Astrocyte of the cerebellum (primary cell): ENCODE data around the gene RNASE7.
A peak's percentile ranks its signal among the peaks of the same experiment; 100 is the strongest.

Source experiments
- DNase-seq: peaks from one replicate; pipeline ENCODE4 v3.0.0-alpha.2; 2011; ENCODE audit warnings: low read depth
- H3K4me3 ChIP-seq: 2 replicates; pipeline ENCODE4 v1.5.1; 2011; ENCODE audit warnings: mild to moderate bottlenecking, low read depth, low read length, moderate library complexity
- CTCF ChIP-seq: IDR thresholded peaks from 2 replicates; pipeline ENCODE4 v1.5.1; 2012; ENCODE audit warnings: low read length, low read depth, moderate library complexity, mild to moderate bottlenecking; ENCODE audit errors: missing control alignments
- in situ Hi-C: cut with HindIII; loops from 2 replicates; pipeline ENCODE4 v1.10.0; 2017; ENCODE audit warnings: low sequenced_read_pairs

Gene RNASE7

GRCh38 chr14:21089877-21090193 is 47.7 kb downstream of the RNASE7 start:
- no peak overlapping the region for H3K4me3 ChIP-seq
- no peak for DNase-seq
- in situ Hi-C loops, result no loop called here
- no peak for TF ChIP-seq CTCF

- no peak for DNase-seq
- in situ Hi-C loops, result no loop called here
- H3K4me3 ChIP-seq, result no peak overlapping the region
- peak; percentile 49 for TF ChIP-seq CTCF
These were observed 48.2 kb downstream of the RNASE7 start for GRCh38 chr14:21090194-21090939.

GRCh38 chr14:21090940-21091663 is 48.9 kb downstream of the RNASE7 start:
- DNase-seq, result no peak
- no peak overlapping the region for H3K4me3 ChIP-seq
- no peak for TF ChIP-seq CTCF
- in situ Hi-C loops, result no loop called here

GRCh38 chr14:21091821-21092272 is 49.7 kb downstream of the RNASE7 start:
- TF ChIP-seq CTCF, result no peak
- H3K4me3 ChIP-seq, result no peak overlapping the region
- in situ Hi-C loops, result no loop called here
- DNase-seq, result no peak

- in situ Hi-C loops, result no loop called here
- H3K4me3 ChIP-seq, result no peak overlapping the region
- peak; percentile 100 for TF ChIP-seq CTCF
- DNase-seq, result peak; percentile 49
These were observed 50.3 kb downstream of the RNASE7 start for GRCh38 chr14:21092273-21093011.

- in situ Hi-C loops, result no loop called here
- no peak for DNase-seq
- no peak for TF ChIP-seq CTCF
- no peak overlapping the region for H3K4me3 ChIP-seq
These were observed 50.9 kb downstream of the RNASE7 start for GRCh38 chr14:21093018-21093417.
